ENCODE measurements around the gene CLIP1.

GRCh38 chr12:122310626-122311333 is 111.7 kb downstream of the CLIP1 start:
- no peak for TF ChIP-seq CTCF (IDR thresholded peaks at IDR 0.05; ENCODE audit: low read length)
- TF ChIP-seq EZH2 (IDR thresholded peaks at IDR 0.05; ENCODE audit: borderline replicate concordance, low read length), result no peak
